Frontal cortex (tissue), 4 donors: ENCODE results near the gene CNTNAP5. TPM values are rescaled to one million over a fixed set of nuclear protein-coding genes. Genes with fewer than 3 reads are reported as not detected.

Source experiments
- DNase-seq, 2 donors: peaks; one replicate each; pipeline ENCODE4 v3.0.0; 2012; ENCODE audit warnings: low spot score in 2 of 2
- FAIRE-seq: peaks from 2 replicates; lab custom pipeline; 2012; peaks lifted over from hg19 to GRCh38; lab: Jason Lieb, UNC
- total RNA-seq: library from RNA; depleted of rRNA; stranded (reverse); fragments of >200 nt; gene quantifications from one replicate; pipeline ENCODE4 v1.2.3, GENCODE V29; 2014
- donor health status: control.
- donor health status: control.
- donor health status: control.

The CNTNAP5 gene
- total RNA-seq, 1 donor from 2014 or later = 30.6 TPM

- no peak for FAIRE-seq
These were observed 621.2 kb downstream of the CNTNAP5 start for GRCh38 chr2:124646166-124646815.

GRCh38 chr2:124647245-124647644, 622.2 kb downstream of the CNTNAP5 start:
- FAIRE-seq (no peak), DNase-seq (no peak)

More at GRCh38 chr2:124646166-124646815, 621.2 kb downstream of the CNTNAP5 start:
- no peak for DNase-seq

GRCh38 chr2:124647663-124648062, 622.6 kb downstream of the CNTNAP5 start:
- FAIRE-seq (no peak), DNase-seq (no peak)

- DNase-seq (no peak), FAIRE-seq (no peak)
These were observed 623.9 kb downstream of the CNTNAP5 start for GRCh38 chr2:124649001-124649400.

GRCh38 chr2:124652099-124652498, 627.0 kb downstream of the CNTNAP5 start:
- FAIRE-seq = no peak

GRCh38 chr2:124658373-124658772, 633.3 kb downstream of the CNTNAP5 start:
- no peak for DNase-seq
- FAIRE-seq = no peak

More at GRCh38 chr2:124652099-124652498, 627.0 kb downstream of the CNTNAP5 start:
- DNase-seq = no peak

GRCh38 chr2:124661558-124661957, 636.5 kb downstream of the CNTNAP5 start:
- no peak for FAIRE-seq
- no peak for DNase-seq

- DNase-seq = no peak
- no peak for FAIRE-seq
These were observed 638.0 kb downstream of the CNTNAP5 start for GRCh38 chr2:124662946-124663644.

- no peak for FAIRE-seq
- DNase-seq = no peak
These were observed 638.5 kb downstream of the CNTNAP5 start for GRCh38 chr2:124663645-124663997.

- FAIRE-seq (no peak), DNase-seq (no peak)
These were observed 639.3 kb downstream of the CNTNAP5 start for GRCh38 chr2:124664363-124664762.

- FAIRE-seq (no peak), DNase-seq (no peak)
These were observed 641.9 kb downstream of the CNTNAP5 start for GRCh38 chr2:124666976-124667375.

GRCh38 chr2:124668161-124668560, 643.1 kb downstream of the CNTNAP5 start:
- DNase-seq = no peak

GRCh38 chr2:124670187-124670586, 645.1 kb downstream of the CNTNAP5 start:
- FAIRE-seq = no peak
- no peak for DNase-seq

More at GRCh38 chr2:124668161-124668560, 643.1 kb downstream of the CNTNAP5 start:
- FAIRE-seq = no peak

GRCh38 chr2:124678043-124678442, 653.0 kb downstream of the CNTNAP5 start:
- FAIRE-seq (no peak), DNase-seq (no peak)

- no peak for DNase-seq
- FAIRE-seq = no peak
These were observed 658.7 kb downstream of the CNTNAP5 start for GRCh38 chr2:124683536-124684428.

- DNase-seq (no peak), FAIRE-seq (no peak)
These were observed 664.3 kb downstream of the CNTNAP5 start for GRCh38 chr2:124689348-124689747.

- FAIRE-seq = no peak
- DNase-seq = no peak
These were observed 667.1 kb downstream of the CNTNAP5 start for GRCh38 chr2:124692216-124692615.

- DNase-seq (no peak), FAIRE-seq (no peak)
These were observed 667.6 kb downstream of the CNTNAP5 start for GRCh38 chr2:124692707-124693106.

GRCh38 chr2:124693156-124693555, 668.1 kb downstream of the CNTNAP5 start:
- no peak for FAIRE-seq

GRCh38 chr2:124698979-124699565, 674.0 kb downstream of the CNTNAP5 start:
- no peak for DNase-seq
- no peak for FAIRE-seq

More at GRCh38 chr2:124693156-124693555, 668.1 kb downstream of the CNTNAP5 start:
- DNase-seq = no peak
